HG02798 (cell line): ENCODE results near the gene CACNA1I.

ENCODE experiments used
- ATAC-seq: cut with Tn5 transposase; IDR thresholded peaks from one replicate; pipeline ENCODE4 v1.9.1; 2021; ENCODE audit warnings: mild to moderate bottlenecking; ENCODE audit not compliant: unreplicated experiment, poor library complexity

Gene CACNA1I

DNA sequence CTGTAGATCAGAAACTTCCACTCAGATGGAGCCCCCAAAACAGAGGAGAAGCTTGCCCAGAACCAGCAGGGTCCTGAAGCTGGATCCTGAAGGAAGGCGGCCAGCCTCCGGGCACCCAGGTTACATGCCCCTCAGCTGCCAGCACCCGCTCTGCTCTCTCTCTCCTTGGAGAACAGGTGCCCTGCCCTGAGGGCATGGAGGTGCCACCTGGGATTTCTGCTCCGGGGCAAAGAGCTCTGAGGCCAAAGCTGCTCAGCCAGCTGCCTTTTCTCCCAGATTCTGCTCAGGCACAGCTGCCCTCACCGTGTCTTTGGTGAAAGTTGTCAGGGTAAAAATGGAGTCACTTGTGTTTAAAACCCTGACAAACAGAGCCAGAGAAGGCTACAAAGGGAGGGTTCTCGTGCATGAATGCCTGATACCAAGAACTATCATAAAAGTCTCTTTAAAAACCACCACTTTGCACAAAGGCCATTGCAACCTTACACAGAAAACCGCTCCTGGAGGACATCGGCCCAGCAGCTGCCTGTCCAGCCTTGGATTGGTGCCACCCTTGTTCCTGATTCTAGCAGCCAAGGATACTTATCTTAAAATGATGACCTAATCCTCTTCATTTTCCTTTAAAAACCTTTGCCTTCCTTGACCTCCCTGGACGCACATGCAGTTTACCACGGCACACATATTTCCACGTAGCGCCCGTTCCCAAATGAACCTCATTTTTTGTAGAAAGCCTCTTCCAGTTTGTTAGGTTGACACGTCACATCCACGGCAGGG is 140.0 kb downstream of the CACNA1I start:
- no peak for ATAC-seq

DNA sequence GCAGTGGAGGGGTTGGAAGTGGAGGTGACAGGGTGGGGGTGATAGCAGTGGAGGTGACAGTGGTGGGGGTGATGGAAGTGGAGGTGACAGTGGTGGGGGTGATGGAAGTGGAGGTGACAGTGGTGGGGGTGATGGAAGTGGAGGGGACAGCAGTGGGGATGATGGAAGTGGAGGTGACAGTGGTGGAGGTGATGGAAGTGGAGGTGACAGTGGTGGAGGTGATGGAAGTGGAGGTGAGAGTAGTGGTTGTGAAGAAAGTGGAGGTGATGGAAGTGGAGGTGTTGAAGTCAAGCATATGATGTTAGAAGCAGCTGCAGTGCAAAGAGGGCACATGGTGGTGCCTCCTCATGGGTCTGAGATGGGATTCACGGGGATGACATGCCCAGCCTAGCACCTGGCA is 141.5 kb downstream of the CACNA1I start:
- no peak for ATAC-seq

DNA sequence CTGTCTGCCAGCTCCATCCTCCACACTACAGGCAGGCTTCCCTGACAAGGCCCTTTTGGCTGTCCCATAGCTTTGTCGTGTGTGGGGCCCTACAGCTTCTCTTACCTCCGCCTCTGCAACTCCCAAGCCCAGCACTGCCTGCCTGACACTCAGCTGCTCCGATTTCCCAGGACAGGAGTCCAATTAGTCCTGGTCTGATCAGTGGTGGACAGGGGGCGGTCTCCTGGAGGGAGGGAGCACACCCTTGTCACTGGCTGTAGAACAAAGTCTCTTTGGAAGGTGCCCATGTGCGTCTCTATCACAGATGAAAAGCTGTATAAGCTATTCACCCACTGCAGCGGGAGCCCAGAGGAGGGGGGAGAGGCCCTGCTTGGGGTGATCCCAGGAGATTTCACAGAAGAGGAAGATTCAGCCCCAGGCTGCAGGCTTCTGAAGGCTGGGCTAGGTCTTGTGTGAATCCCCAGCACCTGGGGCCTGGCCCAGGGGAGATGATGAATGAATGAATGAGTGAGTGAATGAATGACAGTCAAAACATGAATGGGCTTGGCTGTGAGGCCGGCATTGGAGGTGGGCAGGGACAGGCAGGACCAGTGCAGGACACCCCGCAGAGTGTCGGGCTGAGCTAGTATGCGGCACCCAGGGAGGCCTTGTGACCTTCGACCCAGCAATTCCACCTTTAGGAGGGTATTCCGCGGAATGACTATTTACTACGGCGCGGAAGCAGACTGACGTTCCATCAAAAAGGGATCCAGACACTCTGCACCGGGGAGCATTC is 142.4 kb downstream of the CACNA1I start:
- no peak for ATAC-seq

DNA sequence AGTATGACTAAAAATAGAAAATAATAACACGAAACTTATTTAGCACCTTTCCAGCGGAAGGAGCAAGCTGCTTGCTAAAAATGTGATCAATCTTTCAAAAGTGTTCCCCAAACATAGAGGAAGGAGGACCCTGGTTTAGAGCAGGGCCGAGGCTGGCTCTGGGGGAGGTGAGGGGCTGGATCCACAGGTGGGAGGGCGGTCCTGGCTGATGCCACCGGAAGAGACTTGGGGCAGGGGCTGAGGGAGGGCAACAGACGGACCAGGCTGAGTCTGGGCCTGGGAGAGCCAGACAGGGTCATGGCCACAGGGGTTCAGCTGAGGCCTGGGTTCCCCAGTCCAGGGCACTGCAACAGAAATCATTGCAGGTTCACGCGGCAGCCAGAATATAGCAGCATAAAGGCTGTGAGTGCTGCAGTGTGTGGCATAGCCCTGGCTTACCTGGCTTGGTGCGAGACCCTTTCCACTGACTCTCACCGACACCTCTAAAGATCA is 143.3 kb downstream of the CACNA1I start:
- ATAC-seq = no peak

DNA sequence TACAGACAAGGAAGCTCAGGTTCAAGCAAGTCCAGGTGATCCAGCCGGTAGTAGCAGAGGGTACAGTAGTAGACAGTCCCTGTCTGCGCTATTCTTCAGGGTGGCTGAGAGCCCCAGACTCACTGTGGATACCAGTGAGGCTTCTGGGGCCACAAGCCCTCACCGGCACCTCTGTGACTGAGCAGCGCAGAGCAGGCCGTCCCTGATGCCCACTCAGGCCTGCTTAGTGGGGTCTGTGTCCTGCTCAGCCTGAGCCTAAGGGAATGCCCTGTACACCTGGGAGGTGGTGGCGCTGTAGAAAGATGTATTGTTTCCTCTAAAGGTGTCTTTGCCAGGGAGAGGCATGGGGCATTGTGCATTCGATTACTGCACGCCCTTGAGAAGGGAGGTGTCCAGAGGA is 143.8 kb downstream of the CACNA1I start:
- ATAC-seq = no peak

DNA sequence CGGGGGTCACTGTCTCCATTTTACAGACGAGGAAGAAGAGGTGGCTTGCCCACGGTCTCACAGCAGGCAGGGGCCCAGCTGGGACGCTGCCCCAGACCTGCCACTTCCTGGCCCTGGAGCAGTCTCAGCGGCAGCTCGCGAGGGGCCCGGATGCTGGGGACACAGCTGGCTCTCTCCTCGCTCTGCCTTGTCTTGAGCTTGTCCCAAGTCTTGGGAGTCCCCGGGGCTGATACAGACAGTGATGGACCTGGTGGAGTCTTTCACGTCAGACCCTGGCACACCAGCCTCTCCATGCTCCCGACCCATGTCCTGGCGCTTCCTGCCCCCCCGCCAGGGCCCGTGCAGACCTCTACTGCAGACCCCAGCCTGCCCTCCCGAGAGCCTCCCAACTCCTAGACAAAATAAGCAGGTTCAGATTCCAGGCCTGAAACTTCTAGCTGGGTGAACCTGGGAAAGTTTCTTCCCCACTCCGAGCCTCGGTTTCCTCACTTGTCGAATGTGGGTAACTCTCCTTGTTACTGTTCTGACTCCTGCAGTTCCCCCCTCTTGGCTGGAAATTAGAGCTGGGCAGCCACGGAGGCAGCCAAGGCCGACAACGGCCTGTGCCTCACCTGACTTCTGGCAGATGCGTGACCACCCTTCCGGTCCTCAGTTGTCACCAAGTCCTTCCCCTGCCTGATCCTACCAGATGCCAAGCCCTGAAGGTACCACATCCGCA is 145.4 kb downstream of the CACNA1I start:
- no peak for ATAC-seq

DNA sequence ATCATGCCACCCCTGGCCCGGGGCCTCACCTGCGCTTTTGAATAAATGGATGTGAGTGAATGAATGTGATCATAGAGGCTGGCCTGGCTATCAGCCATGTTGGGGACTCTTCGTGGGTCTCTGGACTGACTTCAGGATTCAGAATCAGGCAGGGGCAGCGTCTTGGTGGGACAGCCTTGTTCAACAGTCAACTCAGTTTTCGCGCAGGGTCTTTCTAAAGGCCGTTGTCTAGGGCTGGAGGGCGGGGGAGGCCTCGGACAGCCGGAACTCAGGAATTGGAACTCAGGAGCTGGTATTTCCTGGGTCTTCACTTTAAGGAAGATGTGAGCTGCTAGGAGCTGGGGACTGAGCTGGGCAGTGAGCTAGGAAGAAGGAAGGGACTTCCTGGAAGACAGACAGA is 146.0 kb downstream of the CACNA1I start:
- ATAC-seq = no peak

DNA sequence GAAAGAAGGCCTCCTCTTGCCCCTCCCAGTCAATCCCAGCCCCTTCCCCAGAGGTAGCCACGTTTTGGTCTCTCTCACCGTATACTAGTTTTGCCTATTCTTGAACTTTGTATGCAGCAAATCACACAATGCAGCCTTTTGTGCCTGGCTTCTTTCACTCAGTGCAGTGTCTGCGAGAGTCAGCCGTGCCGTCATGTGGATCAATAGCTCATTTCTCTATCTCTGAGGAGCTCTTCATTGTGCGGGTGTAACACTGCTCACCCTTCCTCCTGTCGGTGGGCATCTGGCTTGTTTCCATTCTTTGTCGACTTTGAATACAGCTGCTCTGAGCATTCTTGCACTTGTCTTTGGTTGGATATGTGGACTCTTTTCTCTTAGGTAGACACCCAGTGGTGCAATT is 146.5 kb downstream of the CACNA1I start:
- ATAC-seq = no peak

DNA sequence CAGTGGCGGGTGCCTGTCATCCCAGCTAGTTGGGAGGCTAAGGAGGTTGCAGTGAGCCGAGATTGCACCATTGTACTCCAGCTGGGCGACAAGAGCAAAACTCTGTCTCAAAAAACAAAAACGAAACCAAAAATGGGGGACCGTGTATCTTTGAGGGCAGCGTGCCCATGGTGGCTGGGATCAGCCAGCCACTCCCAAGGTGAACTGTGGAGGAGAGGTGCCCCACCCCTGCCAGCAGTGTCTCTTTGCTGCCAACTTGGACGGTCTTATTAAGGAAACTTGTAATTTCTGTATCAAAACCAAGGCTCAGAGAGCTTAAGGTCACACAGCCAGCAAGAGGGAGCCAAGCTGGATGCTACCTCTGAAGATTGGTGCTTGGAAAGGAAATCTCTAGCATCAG is 147.7 kb downstream of the CACNA1I start:
- no peak for ATAC-seq

DNA sequence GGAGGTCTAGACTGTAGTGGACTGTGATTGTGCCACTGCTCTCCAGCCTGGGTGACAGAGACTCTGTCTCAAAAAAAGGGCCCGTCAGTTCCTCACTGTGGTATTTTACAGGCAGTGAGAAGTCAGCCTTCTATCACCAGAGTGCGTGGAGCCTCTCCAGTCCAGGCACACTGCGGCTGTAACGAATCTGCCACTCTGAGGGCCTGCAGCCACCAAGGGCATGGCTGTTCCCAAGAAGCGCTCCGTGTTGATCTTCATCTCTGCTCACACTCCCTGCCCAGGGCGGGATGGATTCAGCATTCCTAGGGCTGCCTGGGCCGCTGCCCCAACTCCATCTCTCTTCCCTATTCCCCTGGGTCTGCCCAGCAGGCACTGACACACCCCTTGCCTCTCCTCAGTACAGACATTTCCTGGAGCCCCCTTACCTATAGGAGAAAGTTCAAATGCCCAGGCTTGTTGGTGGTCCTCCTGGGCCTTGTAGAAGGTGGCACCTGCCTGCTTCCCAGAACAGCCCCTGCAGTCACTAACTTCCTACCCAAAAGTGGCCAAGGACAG is 148.4 kb downstream of the CACNA1I start:
- no peak for ATAC-seq

DNA sequence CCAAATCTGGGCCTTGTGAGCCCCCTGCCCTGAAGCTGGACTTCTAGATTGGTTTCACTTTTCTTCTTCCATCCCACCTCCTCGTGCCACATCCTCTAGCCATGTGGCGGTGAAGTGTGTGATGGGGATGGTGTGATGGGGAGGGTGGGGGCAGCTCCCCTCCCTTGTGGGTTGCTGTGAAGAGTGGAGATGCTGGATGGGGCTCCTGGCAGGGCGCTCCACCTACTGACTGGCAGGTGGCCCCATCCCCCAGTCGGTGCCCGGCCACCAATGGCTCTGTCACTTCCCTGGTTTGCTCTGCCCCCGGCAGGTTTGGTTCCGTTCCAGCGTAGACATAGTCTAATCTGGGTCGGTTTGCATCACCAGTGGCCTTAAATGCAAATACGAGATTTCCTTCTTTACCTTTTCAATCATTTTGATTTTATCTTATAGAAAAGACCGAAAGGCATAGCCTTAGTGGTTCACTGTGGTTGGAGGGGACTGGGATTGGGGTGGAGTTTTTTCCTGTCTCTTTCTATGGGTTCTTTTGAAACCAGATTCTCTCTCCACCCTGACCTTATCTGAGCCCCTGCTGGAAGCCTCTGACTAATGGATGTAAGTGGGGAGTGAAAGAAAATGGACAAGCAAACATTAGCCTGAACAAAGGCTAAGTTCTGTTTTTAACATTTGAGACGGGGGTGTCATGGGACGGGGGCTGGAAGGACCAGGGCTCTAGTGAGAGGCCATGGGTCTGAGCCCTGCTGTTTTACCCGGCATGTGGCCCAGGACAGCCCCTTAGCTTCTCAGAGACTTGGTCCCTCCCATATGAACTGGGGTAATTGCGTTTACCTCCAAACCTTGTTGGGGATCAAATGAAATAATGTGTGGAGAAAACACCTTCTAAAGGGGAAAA is 149.3 kb downstream of the CACNA1I start:
- ATAC-seq = no peak

DNA sequence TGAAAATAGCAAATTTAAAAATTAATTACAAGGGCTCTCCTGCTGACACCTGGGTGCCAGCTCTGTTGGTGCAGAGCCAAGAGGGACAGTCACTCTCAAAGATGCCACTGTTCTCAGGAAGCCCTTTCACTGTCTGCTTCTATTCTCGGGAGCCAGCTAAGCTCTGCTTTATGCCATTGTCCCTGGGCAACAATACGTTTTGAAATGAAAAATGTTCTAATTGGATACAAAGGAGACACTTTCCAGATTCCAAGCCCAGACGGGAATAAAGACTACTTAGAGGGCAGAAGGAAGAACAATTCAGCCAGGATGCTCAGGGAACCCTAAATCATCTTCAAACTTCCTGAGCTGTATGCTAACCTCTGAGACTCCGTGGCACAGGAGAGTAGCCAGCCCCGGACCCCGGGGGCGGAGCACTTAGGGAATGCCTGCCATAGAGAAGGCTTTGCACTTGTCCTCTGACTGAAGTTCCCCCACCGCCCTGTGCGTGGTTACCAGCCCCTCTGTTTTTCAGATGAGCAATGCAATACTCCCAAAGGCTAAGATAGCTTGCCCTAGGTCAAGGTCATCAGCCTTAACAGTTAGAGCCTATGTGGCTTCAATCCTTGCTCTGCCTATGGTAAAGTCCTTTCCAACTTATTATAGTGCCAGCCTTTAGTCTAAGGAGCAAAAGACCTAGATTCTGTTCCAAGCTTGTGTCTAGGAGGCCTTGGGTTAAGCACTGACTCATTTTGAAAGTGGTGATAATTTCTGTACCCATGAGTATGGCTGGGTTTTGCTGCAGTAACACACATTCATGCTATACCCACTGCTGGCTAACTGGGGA is 150.9 kb downstream of the CACNA1I start:
- no peak for ATAC-seq

DNA sequence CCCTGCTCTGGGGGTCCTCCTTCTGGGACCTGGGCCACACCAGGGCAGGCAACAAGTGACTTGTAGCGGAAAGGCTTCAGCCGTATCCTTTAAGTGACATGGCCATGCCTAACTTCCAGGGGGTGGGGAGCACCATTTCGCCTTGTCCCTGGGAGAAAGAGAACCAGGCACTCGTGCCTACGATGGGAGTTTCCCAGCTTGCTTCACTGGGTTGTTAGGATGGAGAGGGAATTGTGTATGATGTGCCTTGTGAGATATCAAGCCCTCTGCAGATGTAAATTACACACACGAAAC is 151.4 kb downstream of the CACNA1I start:
- no peak for ATAC-seq

DNA sequence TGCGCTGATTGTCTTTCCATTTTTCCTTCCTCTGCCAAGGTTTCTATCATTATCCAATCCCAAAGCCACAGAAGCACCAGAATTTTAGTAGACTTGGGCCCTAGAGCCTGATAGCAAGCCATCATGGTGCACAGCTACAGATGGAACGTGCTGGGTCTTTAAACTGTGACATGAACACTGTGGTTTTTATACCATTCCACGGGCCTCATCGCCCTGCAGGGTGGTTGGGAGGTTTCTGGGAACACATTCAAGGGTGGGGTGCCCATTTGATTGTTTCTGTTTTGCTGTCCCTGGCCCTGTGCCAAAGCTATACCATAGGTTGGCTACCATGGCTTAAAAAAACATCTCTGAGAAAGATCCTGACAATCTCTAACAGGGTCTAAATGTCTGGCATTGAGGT is 151.9 kb downstream of the CACNA1I start:
- ATAC-seq = no peak

DNA sequence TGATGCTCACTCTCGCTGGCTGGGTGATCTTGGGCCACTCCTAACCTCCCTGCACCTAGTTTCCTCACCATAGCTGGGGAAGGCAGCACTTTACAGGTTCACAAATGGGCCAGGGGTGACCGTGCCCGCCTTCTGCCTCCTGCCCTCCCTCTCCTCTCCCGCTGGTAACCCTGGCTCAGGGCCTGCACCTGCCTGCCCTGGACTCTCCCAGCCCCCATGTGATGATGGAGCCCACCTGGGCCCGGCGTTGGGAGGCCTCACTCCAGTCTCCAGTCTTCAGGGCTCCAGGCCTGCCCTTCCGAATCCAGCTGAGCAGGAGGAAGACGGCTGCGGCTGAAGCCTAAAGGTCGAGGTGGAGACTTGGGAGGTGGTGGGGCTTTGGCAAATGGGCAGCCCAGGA is 152.9 kb downstream of the CACNA1I start:
- ATAC-seq = no peak

DNA sequence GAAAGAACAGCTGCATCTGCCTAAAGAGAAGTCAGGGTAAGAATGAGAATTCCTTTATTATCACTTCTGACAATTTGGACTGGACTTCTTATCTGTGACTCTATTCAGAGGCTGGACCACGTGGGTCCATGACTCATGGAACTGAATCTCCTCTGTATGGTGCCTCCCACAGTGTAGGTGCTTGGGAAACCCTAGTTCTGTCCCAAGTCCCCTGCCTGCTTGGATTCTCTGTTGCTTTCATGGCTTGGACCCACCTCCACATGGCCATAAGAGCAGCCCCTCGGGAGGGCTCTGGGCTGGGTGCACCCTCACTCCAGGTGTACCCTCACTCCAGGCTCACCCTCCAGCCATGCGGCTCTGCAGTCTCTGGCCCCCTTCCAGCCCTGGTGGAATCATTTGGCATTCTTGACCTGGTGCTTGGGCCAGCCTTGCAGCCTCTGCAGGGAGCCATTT is 153.4 kb downstream of the CACNA1I start:
- no peak for ATAC-seq

DNA sequence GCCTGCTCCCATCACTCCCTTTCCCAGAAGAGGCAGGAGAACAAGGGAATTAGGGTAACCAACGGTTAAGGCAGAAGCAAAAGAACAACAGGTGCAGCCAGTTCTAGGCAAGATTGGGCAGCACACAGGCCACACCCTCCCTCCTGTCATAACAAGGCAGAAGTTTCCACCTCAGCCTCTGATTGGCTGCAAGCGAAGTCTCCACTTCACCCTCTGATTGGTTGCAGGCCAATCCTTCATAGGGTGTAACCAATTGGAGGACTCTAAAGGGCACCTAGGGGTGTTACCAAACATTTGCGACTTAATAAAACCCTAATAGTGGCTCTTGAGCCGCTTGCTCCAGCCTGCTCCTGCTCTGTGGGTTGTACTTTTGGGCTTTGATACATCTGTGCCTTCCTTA is 153.8 kb downstream of the CACNA1I start:
- ATAC-seq = no peak

DNA sequence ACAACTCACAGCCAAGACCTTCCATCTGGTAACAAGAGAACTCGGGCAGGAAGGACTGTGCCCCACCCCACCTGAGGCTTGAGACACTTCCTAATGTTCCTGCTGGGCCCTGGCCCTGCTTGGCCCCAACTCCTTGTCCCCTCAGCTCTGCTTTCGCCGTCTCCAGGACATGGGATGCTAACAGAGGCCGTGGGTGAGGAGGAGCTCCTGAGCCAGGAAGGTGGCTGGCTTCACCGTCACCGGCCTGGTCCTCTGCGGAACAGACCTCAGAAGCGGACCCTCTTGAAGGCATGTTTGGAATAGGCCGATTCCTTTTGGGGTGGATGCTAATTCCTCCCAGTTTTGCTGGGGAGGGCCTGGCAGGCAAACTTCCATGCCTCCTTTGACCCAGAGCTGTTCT is 154.3 kb downstream of the CACNA1I start:
- ATAC-seq = no peak
